Aorta (tissue), 5 donors: ENCODE measurements around the gene PMPCA. TPM values are rescaled to one million over a fixed set of nuclear protein-coding genes. Genes with fewer than 3 reads are reported as not detected.
"Not testable (repeated sequence)": the region's sequence is repeated elsewhere in the genome, so short reads cannot be mapped to it uniquely, and the experiment has no call there.

Experiments
- ATAC-seq: fragments of 200-7000 bp; cut with Tn5 transposase; one replicate; pipeline ENCODE4 v1.9.1; 2022; ENCODE audit warnings: moderate library complexity; ENCODE audit not compliant: low FRiP score
- DNase-seq, 2 donors: peaks; one replicate each; pipeline ENCODE4 v3.0.0-alpha.2; 2020
- H3K27ac ChIP-seq, 2 donors: one replicate each; pipeline ENCODE4 v1.5.1; 2013; ENCODE audit warnings: low read length in 2 of 2, mild to moderate bottlenecking in 2 of 2, moderate library complexity in 2 of 2, control low read depth in 1 of 2, inconsistent platforms in 1 of 2, low read depth in 1 of 2
- H3K27me3 ChIP-seq, 2 donors: one replicate each; pipeline ENCODE4 v1.6.1; 2013; ENCODE audit warnings: control low read depth in 1 of 2, low read length in 1 of 2, mild to moderate bottlenecking in 1 of 2, moderate library complexity in 1 of 2; ENCODE audit not compliant: insufficient read depth in 2 of 2, control insufficient read depth in 1 of 2
- H3K36me3 ChIP-seq, 2 donors: one replicate each; pipeline ENCODE4 v1.6.1; 2013; ENCODE audit warnings: control low read depth in 1 of 2, low read length in 1 of 2, mild to moderate bottlenecking in 1 of 2; ENCODE audit not compliant: insufficient read depth in 2 of 2, control insufficient read depth in 1 of 2
- H3K4me1 ChIP-seq, 2 donors: one replicate each; pipeline ENCODE4 v1.6.1; 2013; ENCODE audit warnings: low read length in 2 of 2, control low read depth in 1 of 2, mild to moderate bottlenecking in 1 of 2, moderate library complexity in 1 of 2; ENCODE audit not compliant: insufficient read depth in 2 of 2, control insufficient read depth in 1 of 2
- H3K4me3 ChIP-seq, 2 donors: one replicate each; pipeline ENCODE4 v1.5.1; 2013; ENCODE audit warnings: low read length in 2 of 2, control low read depth in 1 of 2, mild to moderate bottlenecking in 1 of 2
- H3K9me3 ChIP-seq: one replicate; pipeline ENCODE4 v1.6.1; 2013; ENCODE audit warnings: mild to moderate bottlenecking, low read length; ENCODE audit not compliant: control insufficient read depth
- WGBS, 2 donors: extraction: QIAGEN DNeasy Blood & Tissue Kit; methylation state at CpG; one replicate each; pipeline ENCODE4 v1.1.7; 2013; 5-methylcytosine and 5-hydroxymethylcytosine counted together
- intact Hi-C, 2 donors: fragments of 100-400 bp; cut with DNase I; formaldehyde crosslinking; loops; one replicate each; pipeline versions ENCODE4 v1.14.2 to v1.15.0; 2022
- polyA plus RNA-seq, 2 donors: library from polyadenylated mRNA; stranded (reverse); fragments of 200-250 nt; gene quantifications; one replicate each; pipeline ENCODE4 v1.2.3, GENCODE V29; 2013
- total RNA-seq, 2 donors: library from RNA; stranded (reverse); fragmentation: NEBNext Ultra II Directional; extraction: Animal tissue kit (Norgen Biotek cat#: 25700); gene quantifications; one replicate each; pipeline ENCODE4 v1.2.1, GENCODE V29; 2021
- donor health status: healthy with polysubstance abuse.
- donor health status: Bipolar disorder and iron deficiency.
- donor health status: DM: no; HTN: no; CAD: no.
- donor health status: DM: no; HTN: no; CAD: no.
- donor health status: DM: yes; HTN: yes; CAD: no.

PMPCA gene
- total and polyA plus RNA-seq, 4 donors, result 16.2 to 72.0 (median 35.0) TPM

GRCh38 chr9:136423432-136424146, 13.1 kb downstream of the PMPCA start:
- 93 to 96% methylated on average over 43 of the region's 43 CpGs for WGBS, 2 donors
- H3K4me1 ChIP-seq, result no peaks in the 10 kb centered on the region
- H3K36me3 ChIP-seq, result peaks cover 3 to 13% of the 10 kb centered on the region in 2 donors

GRCh38 chr9:136424750-136425362, 14.4 kb downstream of the PMPCA start:
- H3K36me3 ChIP-seq, result peaks cover 3 to 13% of the 10 kb centered on the region in 2 donors
- ATAC-seq, result no peak
- 83 to 85% methylated on average over 27 of the region's 27 CpGs for WGBS, 2 donors

More at GRCh38 chr9:136423432-136424146, 13.1 kb downstream of the PMPCA start:
- no peaks in the 10 kb centered on the region for H3K9me3 ChIP-seq
- ATAC-seq (no peak), DNase-seq (no peak)
- no peaks in the 10 kb centered on the region for H3K27me3 ChIP-seq
- H3K4me3 ChIP-seq, result no peak overlapping the region
- intact Hi-C loops, result no loop called here
- no peak overlapping the region for H3K27ac ChIP-seq

DNA sequence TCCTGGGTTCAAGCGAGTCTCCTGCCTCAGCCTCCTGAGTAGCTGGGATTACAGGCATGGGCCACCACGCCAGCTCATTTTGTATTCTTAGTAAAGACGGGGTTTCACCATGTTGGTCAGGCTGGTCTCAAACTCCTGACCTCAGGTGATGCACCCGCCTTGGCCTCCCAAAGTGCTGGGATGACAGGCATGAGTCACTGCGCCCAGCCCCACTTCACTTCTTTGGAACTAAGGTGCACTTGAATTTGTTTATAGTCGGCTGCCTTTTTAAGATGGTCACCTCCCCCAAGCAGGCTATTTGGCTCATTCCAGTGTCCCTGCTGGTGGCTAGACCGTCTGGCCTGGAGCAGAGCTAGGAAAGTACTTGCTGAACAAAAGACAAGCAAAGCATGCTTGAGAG, 14.9 kb downstream of the PMPCA start:
- 79 to 81% methylated on average over 7 of the region's 7 CpGs for WGBS, 2 donors
- intact Hi-C loops, H3K4me1 ChIP-seq, H3K9me3 ChIP-seq, ATAC-seq, H3K27me3 ChIP-seq, H3K27ac ChIP-seq, DNase-seq, H3K4me3 ChIP-seq: not testable (repeated sequence)
- H3K36me3 ChIP-seq, result peaks cover 3 to 13% of the 10 kb centered on the region in 2 donors

More at GRCh38 chr9:136424750-136425362, 14.4 kb downstream of the PMPCA start:
- H3K27ac ChIP-seq, result no peak overlapping the region
- no peak for DNase-seq
- no peaks in the 10 kb centered on the region for H3K9me3 ChIP-seq
- no peaks in the 10 kb centered on the region for H3K4me1 ChIP-seq
- intact Hi-C loops, result no loop called here
- no peak overlapping the region for H3K4me3 ChIP-seq
- H3K27me3 ChIP-seq, result no peaks in the 10 kb centered on the region

GRCh38 chr9:136426787-136427186, 16.3 kb downstream of the PMPCA start:
- 88 to 90% methylated on average over 12 of the region's 12 CpGs for WGBS, 2 donors
- no peak for ATAC-seq
- Histone ChIP-seq H3K4me3 (no peak overlapping the region), H3K27ac (no peak overlapping the region), H3K9me3 (no peaks in the 10 kb centered on the region), H3K27me3 (no peaks in the 10 kb centered on the region), H3K36me3 (peaks cover 0 to 12% of the 10 kb centered on the region in 2 donors), H3K4me1 (no peaks in the 10 kb centered on the region)
- intact Hi-C loops, result no loop called here
- no peak for DNase-seq

DNA sequence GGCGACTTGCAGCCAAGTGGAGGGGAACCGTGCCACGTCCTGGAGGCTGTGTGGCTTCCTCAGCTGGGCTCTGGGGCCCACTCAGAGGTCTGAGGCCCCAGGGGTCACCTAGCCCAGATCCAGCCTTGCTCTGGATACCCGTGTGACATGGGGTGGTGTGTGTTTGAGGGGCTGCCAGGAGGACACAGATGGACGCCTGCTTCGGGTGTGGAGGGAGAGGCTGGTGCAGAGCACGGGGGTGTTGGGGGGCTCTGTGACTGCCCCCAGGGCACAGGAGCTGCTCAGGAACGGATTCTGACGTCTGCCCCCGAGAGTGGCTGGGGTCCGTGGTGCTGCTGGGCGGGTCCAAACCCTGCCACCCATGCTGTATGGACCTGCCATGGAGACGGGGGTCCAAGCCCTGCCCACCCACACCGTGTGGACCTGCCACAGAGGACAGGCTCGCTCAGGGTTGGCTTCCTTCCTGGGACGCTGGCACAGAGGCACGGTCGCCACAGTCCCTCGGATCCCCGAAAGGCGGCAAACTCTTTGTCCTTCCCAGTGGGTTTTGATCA, 18.7 kb downstream of the PMPCA start:
- 82 to 86% methylated on average over 21 of the region's 21 CpGs for WGBS, 2 donors
- Histone ChIP-seq H3K36me3 (peaks cover 0 to 9% of the 10 kb centered on the region in 2 donors), H3K4me1 (no peaks in the 10 kb centered on the region), H3K4me3 (no peak overlapping the region), H3K27ac (no peak overlapping the region), H3K27me3 (no peaks in the 10 kb centered on the region), H3K9me3 (no peaks in the 10 kb centered on the region)
- no peak for DNase-seq
- no peak for ATAC-seq
- intact Hi-C loops, result no loop called here

DNA sequence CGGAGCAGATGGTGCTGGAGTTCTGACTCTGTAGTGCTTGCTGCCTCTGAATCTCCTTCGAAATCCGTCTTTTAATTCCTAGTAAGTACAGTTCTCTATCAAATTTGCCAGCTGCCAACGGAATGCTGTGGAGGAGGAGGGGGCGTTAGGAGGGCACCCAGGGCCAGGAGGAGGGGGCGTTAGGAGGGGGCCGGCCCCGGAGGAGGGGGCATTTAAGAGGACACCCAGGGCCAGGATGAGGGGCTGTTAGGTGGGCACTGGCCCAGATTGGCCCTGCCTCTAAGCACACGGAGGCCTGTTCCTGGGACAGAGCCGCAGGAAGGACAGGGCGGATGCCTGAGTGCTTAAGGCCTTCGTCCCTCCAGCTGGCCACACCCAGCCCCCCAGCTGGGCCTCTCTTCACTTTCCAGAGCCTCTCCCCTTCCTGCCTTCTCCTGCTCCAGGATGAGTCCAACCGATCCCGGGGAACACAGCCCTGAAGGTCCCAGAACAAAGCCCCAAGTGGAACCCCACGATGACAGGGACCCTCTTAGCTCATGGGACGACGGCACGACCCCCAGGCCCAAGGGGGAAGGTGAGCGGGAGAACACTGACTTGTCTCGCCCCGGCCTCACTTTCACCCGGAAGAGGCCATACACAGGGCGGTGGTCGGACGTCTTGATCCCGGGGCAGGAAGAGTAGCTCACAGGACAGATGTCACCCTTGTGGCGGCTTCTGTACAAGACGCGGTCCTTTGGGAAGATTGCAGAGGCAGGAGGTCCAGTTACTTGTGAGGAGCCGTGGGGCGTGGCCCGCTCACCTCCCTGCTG, 19.4 kb downstream of the PMPCA start:
- DNase-seq, result no peak
- H3K4me3 ChIP-seq, result no peak overlapping the region
- H3K27ac ChIP-seq, result no peak overlapping the region
- intact Hi-C loops, result no loop called here
- ATAC-seq, result no peak
- H3K4me1 ChIP-seq, result no peaks in the 10 kb centered on the region
- H3K9me3 ChIP-seq, result no peaks in the 10 kb centered on the region
- peaks cover 0 to 6% of the 10 kb centered on the region in 2 donors for H3K36me3 ChIP-seq
- WGBS, 2 donors, result 82 to 85% methylated on average over 31 to 32 of the region's 32 CpGs
- H3K27me3 ChIP-seq, result no peaks in the 10 kb centered on the region

- H3K4me3 ChIP-seq, result no peak overlapping the region
- peaks cover 0 to 5% of the 10 kb centered on the region in 2 donors for H3K36me3 ChIP-seq
- intact Hi-C loops, result no loop called here
- no peaks in the 10 kb centered on the region for H3K4me1 ChIP-seq
- H3K27me3 ChIP-seq, result no peaks in the 10 kb centered on the region
- WGBS, 2 donors, result 91% methylated on average over 24 to 29 of the region's 29 CpGs
- no peak for DNase-seq
- no peaks in the 10 kb centered on the region for H3K9me3 ChIP-seq
- no peak overlapping the region for H3K27ac ChIP-seq
- no peak for ATAC-seq
These were observed 20.3 kb downstream of the PMPCA start for GRCh38 chr9:136430588-136431234.

- no peak overlapping the region for H3K4me3 ChIP-seq
- peaks cover 0 to 5% of the 10 kb centered on the region in 2 donors for H3K36me3 ChIP-seq
- no peaks in the 10 kb centered on the region for H3K4me1 ChIP-seq
- intact Hi-C loops, result no loop called here
- ATAC-seq (no peak), DNase-seq (no peak)
- no peak overlapping the region for H3K27ac ChIP-seq
- 91 to 92% methylated on average over 36 of the region's 36 CpGs for WGBS, 2 donors
- no peaks in the 10 kb centered on the region for H3K27me3 ChIP-seq
- no peaks in the 10 kb centered on the region for H3K9me3 ChIP-seq
These were observed 21.4 kb downstream of the PMPCA start for GRCh38 chr9:136431782-136432350.
